HG03108 (cell line): ENCODE measurements around the gene IFNE.

ENCODE experiments used
- ATAC-seq: cut with Tn5 transposase; IDR thresholded peaks from one replicate; pipeline ENCODE4 v1.9.1; 2021; ENCODE audit warnings: moderate library complexity; ENCODE audit not compliant: unreplicated experiment

The IFNE gene, protein sequence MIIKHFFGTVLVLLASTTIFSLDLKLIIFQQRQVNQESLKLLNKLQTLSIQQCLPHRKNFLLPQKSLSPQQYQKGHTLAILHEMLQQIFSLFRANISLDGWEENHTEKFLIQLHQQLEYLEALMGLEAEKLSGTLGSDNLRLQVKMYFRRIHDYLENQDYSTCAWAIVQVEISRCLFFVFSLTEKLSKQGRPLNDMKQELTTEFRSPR

DNA sequence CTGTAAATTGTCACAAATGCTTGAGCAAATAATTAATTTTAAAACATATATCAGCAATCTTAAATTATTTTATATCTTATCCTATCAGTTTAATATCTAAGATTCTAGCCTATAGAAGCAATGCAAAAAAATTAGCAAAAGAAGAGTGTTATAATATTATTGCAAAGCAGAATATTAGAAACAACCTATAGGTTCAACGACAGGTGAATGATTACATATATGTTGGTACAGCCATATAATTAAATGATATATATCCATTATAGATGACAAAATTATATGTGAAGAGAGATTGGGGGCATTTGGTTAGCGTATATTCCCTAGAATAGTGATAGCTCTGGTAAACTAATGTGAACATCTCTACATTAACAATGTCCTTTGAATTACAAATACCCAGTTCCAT is at the start of gene IFNE:
TSS of gene IFNE (minus strand) at position 101 of the 400 bp plus-strand sequence. CDS start 619 bp downstream, outside the sequence.
- no peak for ATAC-seq

DNA sequence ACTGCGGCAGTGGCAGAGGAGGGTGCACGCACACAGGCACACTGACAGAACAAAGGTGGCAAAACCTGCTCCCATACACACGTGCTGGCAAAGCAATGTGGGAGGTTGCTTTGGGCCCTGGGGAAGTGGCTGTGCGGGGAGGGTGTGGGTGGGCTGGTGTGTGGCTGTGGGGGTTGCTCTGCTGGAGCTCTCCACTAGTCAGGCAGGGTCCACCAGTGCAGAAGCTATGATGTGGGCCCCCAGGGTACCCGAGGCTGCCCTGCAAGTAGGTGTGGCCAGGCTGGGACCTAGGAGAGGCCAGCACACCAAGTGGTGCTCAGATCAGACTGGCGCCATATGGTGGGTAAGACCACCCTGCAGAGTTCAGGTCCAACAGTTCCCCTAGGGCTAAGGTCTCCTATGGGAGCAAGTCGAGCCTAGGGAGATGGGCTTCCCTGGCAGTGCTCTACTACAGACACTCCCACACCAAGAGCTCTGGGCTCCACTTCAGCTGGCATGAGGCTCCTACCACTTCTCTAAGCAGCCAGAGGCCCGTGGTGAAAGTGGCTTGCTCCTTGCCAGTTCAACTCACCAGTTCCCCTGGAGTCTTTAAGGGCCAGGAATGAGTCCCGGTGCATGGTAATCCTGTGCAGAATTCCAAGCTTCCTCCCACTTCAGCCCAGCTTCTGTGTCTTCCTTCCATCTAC is 46.2 kb upstream of the IFNE start:
- no peak for ATAC-seq

DNA sequence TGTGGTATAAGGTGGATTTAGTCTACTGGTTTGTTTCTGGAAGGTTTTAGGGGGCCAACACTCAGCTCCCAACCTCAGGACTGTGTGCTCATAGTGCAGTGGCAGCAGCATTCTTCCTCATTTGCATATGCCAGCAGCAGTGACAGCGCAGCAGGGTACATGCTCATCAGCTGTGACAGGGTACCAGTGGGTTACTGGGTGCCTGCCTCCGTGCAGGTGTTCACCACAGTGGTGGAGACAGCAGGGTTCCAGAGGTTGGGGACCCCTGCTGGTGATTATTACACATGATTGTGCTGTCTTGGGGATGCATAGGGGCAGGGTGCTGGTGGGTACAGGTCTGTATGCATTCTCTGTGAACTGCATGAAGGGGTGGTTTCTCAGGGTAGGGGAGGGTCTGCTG is 45.5 kb upstream of the IFNE start:
- no peak for ATAC-seq

DNA sequence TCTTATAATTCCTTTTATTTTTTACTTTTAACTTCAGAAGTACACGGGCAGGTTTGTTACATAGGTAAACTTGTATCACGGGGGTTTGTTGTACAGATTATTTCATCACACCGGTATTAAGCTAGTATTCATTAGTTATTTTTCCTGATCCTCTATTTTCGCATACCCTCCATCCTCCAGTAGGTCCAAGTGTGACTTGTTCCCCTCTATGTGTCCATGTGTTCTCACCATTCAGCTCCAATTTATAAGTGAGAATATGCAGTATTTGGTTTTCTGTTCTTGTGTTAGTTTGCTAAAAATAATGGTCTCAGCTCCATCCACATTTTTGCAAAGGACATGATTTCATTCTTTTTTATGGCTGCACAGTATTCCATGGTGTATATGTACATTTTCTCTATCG is 43.1 kb upstream of the IFNE start:
- ATAC-seq, result no peak

DNA sequence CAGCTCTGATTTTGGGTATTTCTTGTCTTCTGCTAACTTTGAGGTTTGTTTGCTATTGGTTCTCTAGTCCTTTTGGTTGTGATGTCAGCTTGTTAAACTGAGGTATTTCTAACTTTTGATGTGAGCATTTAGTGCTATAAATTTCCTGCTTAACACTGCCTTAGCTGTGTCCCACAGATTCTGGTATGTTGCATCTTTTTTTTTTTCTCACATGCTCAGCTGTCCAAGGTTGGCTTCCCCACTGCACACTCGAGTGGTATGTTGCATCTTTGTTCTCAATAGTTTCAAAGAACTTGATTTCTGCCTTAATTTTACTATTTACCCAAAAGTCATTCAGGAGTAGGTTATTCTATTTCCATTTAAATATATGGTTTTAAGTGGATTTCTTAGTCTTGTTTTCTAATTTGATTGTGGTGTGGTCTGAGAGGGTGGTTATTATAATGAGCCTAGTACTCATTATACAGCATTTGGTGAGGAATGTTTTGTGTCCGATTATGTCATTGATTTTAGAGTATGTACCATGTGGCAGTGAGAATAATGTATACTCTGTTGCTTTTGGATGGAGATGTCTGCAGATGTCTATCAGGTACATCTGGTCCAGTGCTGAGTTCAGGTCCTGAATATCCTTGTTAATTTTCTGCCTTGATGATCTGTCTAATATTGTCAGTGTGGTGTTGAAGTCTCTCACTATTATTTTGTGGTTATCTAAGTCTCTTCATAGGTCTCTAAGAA is 42.2 kb upstream of the IFNE start:
- ATAC-seq, result no peak

DNA sequence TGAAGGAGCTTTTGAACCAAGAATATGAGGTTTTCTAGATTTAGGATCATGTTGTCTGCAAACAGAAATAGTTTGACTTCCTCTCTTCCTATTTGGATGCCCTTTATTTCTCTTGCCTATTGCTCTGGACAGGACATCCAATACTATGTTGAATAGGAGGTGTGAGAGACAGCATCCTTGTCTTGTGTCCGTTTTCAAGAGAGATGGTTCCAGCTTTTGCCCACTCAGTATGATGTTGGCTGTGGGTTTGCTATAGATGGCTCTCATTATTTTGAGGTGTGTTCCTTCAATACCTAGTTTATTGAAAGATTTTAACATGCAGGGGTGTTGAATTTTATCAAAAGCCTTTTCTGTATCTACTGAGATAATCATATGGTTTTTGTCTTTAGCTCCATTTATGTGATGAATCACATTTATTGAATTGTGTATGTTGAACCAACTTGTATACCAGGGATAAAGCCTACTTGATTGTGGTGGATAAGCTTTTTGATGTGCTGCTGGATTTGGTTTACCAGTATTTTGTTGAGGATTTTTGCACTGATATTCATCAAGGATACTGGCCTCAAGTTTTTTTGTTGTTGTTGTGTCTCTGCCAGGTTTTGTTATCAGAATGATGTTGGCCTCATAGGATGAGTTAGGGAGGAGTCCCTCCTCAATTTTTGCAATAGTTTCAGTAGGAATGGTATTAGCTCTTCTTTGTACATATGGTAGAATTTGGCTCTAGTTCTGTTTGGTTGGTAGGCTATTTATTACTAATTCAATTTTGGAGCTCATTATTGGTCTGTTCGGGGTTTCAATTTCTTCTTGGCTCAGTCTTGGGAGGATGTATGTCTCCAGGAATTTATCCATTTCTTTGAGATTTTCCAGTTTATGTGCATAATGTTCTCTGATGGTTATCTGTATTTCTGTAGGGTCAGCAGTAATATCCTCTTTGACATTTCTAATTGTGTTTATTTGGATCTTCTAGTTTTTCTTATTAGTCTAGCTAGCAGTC is 41.2 kb upstream of the IFNE start:
- ATAC-seq, result no peak

DNA sequence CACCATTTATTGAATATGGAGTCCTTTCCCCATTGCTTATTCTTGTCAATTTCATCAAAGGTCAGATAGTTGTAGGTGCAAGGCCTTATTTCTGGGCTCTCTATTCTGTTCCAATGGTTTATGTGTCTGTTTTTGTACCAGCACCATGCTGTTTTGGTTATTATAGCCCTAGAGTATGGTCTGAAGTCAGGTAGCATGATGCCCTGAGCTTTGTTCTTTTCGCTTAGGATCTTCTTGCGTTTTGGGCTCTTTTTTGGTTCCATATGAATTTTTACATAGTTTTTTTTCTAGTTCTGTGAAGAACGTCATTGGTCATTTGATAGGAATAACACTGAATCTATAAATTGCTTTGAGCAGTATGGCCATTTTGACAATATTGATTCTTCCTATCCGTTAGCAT is 40.2 kb upstream of the IFNE start:
- no peak for ATAC-seq

DNA sequence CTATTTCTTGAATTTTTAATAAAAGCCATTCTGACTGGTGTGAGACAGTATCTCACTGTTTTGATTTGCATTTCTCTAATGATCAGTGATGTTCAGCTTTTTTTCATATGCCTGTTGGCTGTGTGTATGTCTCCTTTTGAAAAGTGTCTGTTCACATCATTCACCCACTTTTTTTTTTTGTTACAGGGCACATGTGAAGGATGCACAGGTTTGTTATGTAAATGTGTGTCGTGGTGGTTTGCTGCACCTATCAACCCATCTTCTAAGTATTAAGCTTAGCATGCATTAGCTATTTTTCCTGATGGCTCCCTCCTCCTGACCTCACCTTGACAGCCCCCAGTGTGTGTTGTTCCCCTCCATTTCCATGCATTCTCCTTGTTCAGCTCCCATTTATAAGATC is 39.3 kb upstream of the IFNE start:
- ATAC-seq, result no peak

DNA sequence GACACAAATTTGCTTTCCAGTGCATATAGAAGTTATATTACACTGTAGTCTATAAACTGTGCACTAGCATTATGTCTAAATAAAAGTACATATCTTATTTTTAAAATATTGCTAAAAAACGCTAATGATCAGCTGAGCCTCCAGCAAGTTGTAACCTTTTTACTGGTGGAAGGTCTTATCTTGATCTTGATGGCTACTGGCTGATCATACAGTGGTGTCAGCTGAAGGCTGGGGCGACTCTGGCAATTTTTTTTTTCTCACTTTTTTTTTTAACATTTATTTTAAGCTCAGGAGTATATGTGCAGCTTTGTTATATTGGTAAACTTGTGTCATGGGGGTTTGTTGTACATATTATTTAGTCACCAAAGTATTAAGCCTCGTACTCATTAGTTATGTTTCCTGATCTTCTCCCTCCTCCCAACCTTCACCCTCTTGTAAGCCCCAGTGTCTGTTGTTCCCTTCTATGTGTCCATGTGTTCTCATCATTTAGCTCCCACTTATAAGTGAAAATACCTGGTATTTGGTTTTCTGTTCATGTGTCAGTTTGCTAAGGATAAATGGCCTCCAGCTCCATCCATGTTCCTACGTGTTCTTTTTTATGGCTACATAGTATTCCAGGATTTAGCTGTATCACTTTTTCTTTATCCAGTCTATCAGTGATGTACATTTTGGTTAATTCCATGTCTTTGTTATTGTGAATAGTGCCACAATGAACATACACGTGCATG is 38.6 kb upstream of the IFNE start:
- ATAC-seq, result no peak

DNA sequence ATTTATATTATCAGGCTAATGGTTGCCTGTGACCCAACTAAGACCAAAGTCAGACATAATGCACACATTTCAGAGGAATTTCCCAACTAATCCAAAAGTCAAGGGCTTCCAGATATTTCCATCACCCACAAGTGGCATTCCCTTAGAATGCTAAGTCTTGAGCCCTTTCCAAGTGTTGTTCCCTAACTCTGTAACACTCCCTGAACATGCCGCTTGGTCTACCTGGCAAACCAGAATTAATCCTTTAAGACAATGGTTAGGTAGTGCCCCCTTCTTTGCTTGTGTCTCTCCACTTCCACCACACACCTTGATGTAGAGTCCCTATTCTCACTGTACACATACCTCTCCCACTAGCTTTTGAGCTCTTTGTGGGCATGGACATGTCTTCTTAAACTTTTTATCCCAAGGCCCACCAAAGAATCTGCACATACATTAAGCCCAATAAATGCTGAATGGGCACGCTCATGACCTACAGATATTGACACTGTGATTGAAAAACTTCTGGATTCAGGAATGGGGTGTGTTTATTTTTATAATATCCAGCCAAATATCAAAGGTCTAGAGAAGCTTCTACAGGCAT is 37.8 kb upstream of the IFNE start:
- no peak for ATAC-seq

DNA sequence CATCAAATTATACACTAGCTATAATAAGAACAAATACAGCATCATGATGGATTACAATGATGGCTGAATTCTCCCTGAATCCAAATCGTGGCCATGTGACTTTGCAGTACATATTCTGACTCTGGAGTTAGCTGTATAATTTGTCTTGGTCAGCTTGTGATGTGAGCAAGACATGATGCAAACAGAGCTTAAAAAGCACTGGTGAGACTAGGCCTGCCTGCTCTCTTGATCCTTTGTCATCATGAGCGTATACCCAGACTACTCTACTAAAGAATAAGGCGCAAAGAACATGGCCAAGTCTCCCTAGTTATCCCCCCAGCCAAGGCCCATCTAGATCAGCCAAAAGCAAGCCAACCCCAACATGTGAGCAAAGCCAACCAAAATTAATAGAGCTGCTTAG is 34.7 kb upstream of the IFNE start:
- ATAC-seq, result no peak

DNA sequence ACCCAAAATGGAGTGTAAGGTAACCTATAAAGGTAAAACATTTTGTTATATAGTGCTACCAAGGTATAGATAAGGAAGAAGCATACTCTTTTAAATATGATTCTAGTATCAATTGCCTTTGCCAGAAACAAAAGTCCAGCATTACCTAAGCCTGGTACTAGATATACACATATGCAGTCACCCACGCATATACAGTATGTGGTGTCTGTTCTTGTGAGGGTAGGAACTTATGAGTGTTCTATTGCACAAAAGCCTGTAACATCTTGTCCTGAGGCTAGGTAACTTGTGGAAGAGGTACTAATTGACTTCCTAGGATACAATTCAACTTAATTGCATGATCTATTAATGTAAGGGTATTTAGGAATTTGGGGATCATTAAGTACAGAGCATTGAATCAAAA is 31.3 kb upstream of the IFNE start:
- no peak for ATAC-seq

DNA sequence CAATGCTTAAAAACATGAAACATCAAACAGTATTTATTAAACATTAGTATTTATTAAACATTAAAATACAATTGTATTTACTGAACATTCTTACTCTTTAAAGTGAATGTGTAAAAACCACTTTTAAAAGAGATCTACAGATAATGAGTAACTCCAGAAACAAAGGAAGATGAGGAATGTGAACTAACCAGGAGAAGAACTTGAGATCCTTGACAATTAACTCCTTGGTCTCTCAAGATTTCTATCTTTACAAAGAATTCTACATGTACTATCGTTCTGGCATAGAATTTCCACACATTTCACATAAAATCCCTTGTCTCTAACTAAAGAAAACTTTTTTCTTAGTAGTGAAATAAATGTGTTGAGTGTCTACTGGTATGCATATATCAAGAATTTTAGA is 28.7 kb upstream of the IFNE start:
- no peak for ATAC-seq

DNA sequence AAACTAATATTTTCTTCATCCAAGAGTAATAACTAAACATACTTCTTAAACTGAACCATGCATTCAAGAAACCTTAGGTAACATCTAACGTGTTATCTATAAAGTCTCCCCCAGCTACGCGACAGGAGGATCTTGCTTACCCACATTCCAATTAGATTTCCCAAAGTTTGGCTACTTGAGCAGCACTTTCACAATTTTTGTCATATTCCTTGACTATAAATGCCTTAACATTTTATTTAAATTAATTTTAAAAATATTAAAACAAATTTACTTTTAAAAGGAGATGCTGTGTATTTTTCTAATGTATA is 25.3 kb upstream of the IFNE start:
- ATAC-seq, result no peak

DNA sequence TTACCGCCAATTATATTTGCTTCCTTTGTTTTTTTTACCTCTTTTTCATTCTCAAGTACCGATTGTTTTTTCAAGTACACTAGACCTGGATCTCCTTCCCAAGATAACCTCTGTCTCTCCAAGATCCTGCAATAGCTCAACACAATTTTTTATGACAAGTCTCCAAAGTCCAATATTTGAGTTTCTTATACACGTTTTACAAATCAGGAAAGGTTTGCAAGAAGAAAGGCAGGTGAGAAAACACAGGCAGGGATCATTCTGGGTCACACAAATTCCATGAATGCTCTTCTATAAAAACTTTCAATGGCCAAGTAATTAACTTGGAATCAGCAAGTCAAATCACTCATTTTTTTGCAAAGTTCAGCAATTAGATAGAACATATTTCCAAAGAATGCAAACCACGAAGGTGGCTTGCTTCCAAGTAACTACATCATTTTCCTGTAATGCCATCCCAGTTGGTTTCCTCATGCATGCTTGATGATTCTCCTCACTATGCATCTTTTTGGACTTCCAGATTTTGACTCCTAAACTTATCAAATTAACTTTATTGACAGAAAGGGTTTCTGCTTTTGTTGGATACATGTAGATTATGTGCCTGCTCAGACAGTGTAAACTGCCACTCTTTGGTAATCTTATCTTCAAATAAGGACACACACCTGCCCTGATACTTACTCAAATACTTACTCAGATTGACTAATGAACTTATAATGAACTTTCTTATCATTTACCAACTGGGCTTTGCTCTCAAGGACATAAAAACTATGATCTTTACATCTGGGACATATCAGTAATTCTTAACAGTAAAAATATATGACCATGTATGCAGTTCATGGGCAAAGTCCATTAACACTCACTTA is 24.7 kb upstream of the IFNE start:
- no peak for ATAC-seq

DNA sequence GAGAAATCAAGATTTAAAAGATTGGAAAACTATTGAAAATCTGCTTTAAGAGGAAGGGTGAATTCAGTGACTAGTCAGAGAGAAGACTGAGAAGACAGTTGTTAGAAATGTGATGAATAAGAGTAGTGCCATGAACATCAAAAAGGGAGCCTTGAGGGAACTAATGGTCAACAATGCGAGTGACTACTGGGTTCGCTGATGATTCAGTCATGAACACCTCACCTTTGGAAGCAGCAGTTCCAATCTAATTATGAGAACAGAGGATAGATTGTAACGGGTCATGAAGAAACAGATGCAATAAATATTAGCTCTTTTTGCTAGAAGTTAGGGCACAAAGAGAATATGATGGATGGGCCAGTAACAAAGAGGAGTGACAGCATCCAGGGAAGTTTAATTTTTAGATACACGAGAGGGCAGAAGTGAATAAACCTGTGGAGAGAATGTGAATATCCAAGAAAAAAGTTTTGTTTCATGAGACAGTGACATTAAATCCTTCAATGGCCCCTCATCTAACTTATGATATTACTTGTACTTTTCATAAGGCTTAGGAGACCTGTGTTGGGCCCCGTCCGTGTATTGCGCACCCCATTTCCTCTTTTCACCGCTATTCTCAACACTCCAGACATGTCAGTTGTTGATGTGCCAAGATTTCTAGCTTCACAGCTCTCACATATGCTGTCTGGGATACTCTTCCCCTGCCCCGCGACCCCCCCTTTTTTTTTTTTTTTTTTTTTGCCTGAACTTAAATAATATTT is 23.5 kb upstream of the IFNE start:
- ATAC-seq, result no peak

DNA sequence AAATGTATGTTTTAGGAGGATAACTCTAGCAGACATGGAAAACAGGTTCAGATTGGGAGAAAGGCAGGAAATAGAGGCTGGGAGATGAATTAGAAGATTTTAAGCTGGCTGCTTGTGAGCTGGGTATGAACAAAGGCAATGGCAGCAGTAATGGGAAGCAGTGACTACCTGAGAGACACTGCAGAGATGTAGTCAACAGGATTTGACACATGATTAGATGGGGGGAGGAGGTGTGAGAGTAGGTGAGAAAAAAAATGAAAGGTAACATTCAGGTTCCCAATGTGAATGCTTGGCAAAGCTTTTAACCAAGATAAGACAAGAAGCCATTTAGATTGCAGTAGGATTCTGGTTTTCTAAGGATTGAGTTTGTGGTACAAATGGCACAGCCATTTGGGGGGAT is 22.8 kb upstream of the IFNE start:
- no peak for ATAC-seq

DNA sequence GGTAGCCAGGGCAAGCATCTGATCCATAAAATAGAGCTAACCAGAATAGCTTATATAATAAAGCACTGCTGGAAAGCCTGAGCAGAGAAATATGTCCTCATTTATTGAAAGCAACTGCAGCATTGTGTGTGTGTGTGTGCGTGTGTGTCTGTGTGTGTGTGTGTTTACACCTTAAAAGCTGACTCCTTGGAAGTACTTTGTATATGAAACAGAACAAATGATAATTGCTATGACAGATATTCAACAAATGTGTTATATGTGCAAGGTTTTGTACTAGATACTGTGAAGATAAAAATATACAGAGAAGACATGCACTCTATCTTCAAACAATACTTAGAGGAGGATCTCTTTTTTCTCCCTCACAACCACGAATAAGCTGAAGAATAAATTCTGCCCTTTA is 22.0 kb upstream of the IFNE start:
- ATAC-seq, result no peak

DNA sequence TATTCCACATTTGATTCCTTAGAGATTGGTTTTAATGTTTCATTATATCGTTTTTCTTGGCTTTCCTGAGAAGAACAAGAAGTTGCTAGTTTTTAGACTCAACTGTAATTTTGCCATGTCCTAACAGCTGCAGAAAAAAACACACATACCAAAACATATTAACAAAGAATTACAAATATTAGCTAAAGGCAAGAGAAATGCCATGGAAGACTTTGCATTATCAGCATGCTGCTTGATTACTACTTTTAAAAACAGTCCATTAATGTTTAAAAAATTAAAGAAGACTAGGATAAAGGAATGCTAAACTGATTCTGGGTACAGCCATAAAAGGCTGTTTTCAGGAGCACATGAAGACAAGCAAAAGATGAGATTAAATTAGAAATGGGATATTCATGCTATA is 20.5 kb upstream of the IFNE start:
- ATAC-seq, result no peak
